HepG2 (cell line): ENCODE results near the gene GORASP2. TPM values are rescaled to one million over a fixed set of nuclear protein-coding genes. Genes with fewer than 3 reads are reported as not detected.

Experiments used
- CHCHD3 ChIP-seq: sonication (generic); formaldehyde crosslinking; IDR thresholded peaks from 2 replicates; pipeline ENCODE4 v1.8.0; 2022; ENCODE audit warnings: mild to moderate bottlenecking, missing genetic modification reagents, moderate library complexity
- CHD4 ChIP-seq: fragments of 200-600 bp; sonication (generic); IDR thresholded peaks from 2 replicates; pipeline ENCODE4 v1.7.0; 2017; ENCODE audit warnings: mild to moderate bottlenecking, low read length, borderline replicate concordance
- DPF2 ChIP-seq: sonication (generic); formaldehyde crosslinking; IDR thresholded peaks from 2 replicates; pipeline ENCODE4 v1.4.0; 2020; ENCODE audit warnings: mild to moderate bottlenecking, low read depth, missing genetic modification reagents, borderline replicate concordance
- ISL2 ChIP-seq: sonication (generic); formaldehyde crosslinking; IDR thresholded peaks from 2 replicates; pipeline ENCODE4 v1.5.0; 2020; ENCODE audit warnings: missing genetic modification reagents
- KAT2B ChIP-seq: fragments of 150-350 bp; IDR thresholded peaks from 2 replicates; pipeline ENCODE4 v1.6.1; 2014; ENCODE audit warnings: low read depth, low read length, borderline replicate concordance
- PRMT3 ChIP-seq: sonication (generic); formaldehyde crosslinking; IDR thresholded peaks from 2 replicates; pipeline ENCODE4 v1.8.1; 2022; ENCODE audit warnings: low read depth, mild to moderate bottlenecking, moderate library complexity, missing genetic modification reagents, borderline replicate concordance
- PTBP1 ChIP-seq: fragments of 200-400 bp; formaldehyde crosslinking; IDR thresholded peaks from 2 replicates; pipeline ENCODE4 v1.6.1; 2018; ENCODE audit warnings: low read length, low read depth; ENCODE audit not compliant: poor library complexity, severe bottlenecking
- RBM39 ChIP-seq: fragments of 200-400 bp; formaldehyde crosslinking; IDR thresholded peaks from one replicate; pipeline ENCODE4 v1.6.1; 2018; ENCODE audit warnings: antibody characterized with exemption, mild to moderate bottlenecking, low read depth, low read length; ENCODE audit not compliant: poor library complexity, severe bottlenecking
- ZNF674 ChIP-seq: sonication (generic); formaldehyde crosslinking; IDR thresholded peaks from 2 replicates; pipeline ENCODE4 v1.5.0; 2020; ENCODE audit warnings: low read depth, mild to moderate bottlenecking, missing genetic modification reagents
- ZNF724P ChIP-seq: sonication (generic); formaldehyde crosslinking; IDR thresholded peaks from 2 replicates; pipeline ENCODE4 v1.8.0; 2022; ENCODE audit warnings: missing genetic modification reagents, borderline replicate concordance
- polyA plus RNA-seq, 8 experiments: library from polyadenylated mRNA; depleted of rRNA in 3 of 8; stranded (reverse) in 7 of 8; unstranded in 1 of 8; fragments of >200 nt; fragmentation: Illumina TruSeq in 4 of 8; extraction: Trizol in 4 of 8; gene quantifications; 2 replicates each; pipeline versions ENCODE4 v1.2.1 to v1.2.3, GENCODE V29; 2011 to 2016; ENCODE audit warnings: low read depth in 4 of 8, missing spikeins in 1 of 8, mixed read lengths in 1 of 8; ENCODE audit not compliant: insufficient read depth in 1 of 8
- total RNA-seq, 5 experiments: library from RNA; depleted of rRNA; stranded (reverse); fragments of >200 nt; fragmentation: Illumina TruSeq; extraction: Trizol; gene quantifications; 2 replicates each; pipeline ENCODE4 v1.2.3, GENCODE V29; 2016; ENCODE audit warnings: low read depth in 1 of 5
- TF ChIP-seq, protein P1 (sequence below): sonication (generic); formaldehyde crosslinking; conservative IDR thresholded peaks from 2 replicates; pipeline ENCODE4 v1.8.0; 2022; ENCODE audit warnings: mild to moderate bottlenecking, moderate library complexity, missing genetic modification reagents
- TF ChIP-seq, protein P2 (sequence below): IDR thresholded peaks from 2 replicates; pipeline ENCODE4 v1.6.1; 2016; ENCODE audit warnings: missing compliant biosample characterization, missing genetic modification reagents, borderline replicate concordance
- TF ChIP-seq, protein P3 (sequence below): sonication (generic); formaldehyde crosslinking; conservative IDR thresholded peaks from 2 replicates; pipeline ENCODE4 v1.4.0; 2020; ENCODE audit warnings: missing genetic modification reagents
- TF ChIP-seq, protein P4 (sequence below): sonication (generic); formaldehyde crosslinking; IDR thresholded peaks from 2 replicates; pipeline ENCODE4 v1.5.1; 2020; ENCODE audit warnings: mild to moderate bottlenecking, missing genetic modification reagents, moderate library complexity
- TF ChIP-seq, protein P5 (sequence below): sonication (generic); formaldehyde crosslinking; conservative IDR thresholded peaks from 2 replicates; pipeline ENCODE4 v1.4.0; 2020; ENCODE audit warnings: mild to moderate bottlenecking, missing genetic modification reagents, moderate library complexity
- TF ChIP-seq, protein P6 (sequence below): sonication (generic); formaldehyde crosslinking; IDR thresholded peaks from 2 replicates; pipeline ENCODE4 v1.4.0; 2020; ENCODE audit warnings: missing genetic modification reagents

Gene GORASP2
- total and polyA plus RNA-seq, 2 of the 13 experiments (the other 11 are each of a cell fraction or from before 2014, with no cell fraction given) = 103 to 239 TPM

DNA sequence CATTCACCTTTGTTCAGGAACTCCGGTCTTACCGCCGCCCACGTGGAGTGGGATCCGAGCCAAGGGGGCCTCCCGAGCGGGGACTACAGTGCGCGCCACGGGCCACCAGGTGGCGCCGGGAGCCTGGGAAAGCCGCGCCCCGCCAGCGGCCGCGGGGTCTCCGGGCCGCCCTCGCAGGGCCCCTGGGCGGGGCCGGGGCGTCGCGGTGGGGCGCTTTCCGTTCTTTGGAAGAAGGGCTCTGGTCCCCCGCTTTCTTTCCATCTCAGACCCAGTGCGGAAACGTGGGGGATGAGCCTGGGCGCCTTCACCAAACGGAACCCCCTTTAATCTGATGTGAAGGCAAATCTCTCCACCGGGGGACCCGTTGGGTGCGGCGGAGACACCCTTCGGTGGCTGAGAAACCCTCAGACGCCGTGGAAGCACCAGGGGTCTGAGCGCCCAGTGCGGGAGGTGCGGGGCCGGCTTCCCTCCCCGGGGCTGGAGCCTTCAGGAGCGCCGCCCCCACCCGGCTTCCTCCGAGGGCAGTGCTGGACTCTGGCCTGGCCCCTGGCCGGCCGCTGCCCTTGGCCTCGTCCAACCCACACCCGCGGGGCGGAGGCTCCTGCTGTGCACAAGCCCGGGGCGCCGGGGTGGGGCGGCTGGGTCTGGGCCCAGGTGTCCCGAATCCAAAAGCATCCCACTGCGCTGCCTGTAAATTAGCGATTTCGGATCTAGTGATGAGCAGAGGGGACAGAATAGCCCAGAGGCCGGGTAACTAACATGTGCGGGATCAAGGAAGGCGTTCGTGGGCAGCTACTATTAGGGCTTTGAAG is 44.6 kb downstream of the GORASP2 start (continued):
- TF ChIP-seq, protein P1, sequence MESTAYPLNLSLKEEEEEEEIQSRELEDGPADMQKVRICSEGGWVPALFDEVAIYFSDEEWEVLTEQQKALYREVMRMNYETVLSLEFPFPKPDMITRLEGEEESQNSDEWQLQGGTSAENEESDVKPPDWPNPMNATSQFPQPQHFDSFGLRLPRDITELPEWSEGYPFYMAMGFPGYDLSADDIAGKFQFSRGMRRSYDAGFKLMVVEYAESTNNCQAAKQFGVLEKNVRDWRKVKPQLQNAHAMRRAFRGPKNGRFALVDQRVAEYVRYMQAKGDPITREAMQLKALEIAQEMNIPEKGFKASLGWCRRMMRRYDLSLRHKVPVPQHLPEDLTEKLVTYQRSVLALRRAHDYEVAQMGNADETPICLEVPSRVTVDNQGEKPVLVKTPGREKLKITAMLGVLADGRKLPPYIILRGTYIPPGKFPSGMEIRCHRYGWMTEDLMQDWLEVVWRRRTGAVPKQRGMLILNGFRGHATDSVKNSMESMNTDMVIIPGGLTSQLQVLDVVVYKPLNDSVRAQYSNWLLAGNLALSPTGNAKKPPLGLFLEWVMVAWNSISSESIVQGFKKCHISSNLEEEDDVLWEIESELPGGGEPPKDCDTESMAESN (CRISPR knock-in tag) = peak; percentile 94
- TF ChIP-seq RBM39 (peak; percentile 85), DPF2 (CRISPR knock-in tag) (0 out of 2 replicates have a peak, but pooled peaks have one; percentile 7), KAT2B (no peak), PRMT3 (no peak), PTBP1 (no peak), ZNF674 (0 out of 2 replicates have a peak, but pooled peaks have one; percentile 67), CHD4 (peak; percentile 76; the same call in 1 of the 2 replicates), CHCHD3 (CRISPR knock-in tag) (peak; percentile 89; the same call in 1 of the 2 replicates), ISL2 (CRISPR knock-in tag) (peak; percentile 13; the same call in 1 of the 2 replicates), ZNF724P (peak; percentile 38; the same call in 1 of the 2 replicates)
- TF ChIP-seq, protein P2, sequence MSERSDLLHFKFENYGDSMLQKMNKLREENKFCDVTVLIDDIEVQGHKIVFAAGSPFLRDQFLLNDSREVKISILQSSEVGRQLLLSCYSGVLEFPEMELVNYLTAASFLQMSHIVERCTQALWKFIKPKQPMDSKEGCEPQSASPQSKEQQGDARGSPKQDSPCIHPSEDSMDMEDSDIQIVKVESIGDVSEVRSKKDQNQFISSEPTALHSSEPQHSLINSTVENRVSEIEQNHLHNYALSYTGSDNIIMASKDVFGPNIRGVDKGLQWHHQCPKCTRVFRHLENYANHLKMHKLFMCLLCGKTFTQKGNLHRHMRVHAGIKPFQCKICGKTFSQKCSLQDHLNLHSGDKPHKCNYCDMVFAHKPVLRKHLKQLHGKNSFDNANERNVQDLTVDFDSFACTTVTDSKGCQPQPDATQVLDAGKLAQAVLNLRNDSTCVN (CRISPR knock-in tag) = no peak
- TF ChIP-seq, protein P3, sequence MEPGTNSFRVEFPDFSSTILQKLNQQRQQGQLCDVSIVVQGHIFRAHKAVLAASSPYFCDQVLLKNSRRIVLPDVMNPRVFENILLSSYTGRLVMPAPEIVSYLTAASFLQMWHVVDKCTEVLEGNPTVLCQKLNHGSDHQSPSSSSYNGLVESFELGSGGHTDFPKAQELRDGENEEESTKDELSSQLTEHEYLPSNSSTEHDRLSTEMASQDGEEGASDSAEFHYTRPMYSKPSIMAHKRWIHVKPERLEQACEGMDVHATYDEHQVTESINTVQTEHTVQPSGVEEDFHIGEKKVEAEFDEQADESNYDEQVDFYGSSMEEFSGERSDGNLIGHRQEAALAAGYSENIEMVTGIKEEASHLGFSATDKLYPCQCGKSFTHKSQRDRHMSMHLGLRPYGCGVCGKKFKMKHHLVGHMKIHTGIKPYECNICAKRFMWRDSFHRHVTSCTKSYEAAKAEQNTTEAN = peak; percentile 64
- TF ChIP-seq, protein P4, sequence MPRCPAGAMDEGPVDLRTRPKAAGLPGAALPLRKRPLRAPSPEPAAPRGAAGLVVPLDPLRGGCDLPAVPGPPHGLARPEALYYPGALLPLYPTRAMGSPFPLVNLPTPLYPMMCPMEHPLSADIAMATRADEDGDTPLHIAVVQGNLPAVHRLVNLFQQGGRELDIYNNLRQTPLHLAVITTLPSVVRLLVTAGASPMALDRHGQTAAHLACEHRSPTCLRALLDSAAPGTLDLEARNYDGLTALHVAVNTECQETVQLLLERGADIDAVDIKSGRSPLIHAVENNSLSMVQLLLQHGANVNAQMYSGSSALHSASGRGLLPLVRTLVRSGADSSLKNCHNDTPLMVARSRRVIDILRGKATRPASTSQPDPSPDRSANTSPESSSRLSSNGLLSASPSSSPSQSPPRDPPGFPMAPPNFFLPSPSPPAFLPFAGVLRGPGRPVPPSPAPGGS (CRISPR knock-in tag) = peak; percentile 63; the same call in 1 of the 2 replicates
- TF ChIP-seq, protein P5, sequence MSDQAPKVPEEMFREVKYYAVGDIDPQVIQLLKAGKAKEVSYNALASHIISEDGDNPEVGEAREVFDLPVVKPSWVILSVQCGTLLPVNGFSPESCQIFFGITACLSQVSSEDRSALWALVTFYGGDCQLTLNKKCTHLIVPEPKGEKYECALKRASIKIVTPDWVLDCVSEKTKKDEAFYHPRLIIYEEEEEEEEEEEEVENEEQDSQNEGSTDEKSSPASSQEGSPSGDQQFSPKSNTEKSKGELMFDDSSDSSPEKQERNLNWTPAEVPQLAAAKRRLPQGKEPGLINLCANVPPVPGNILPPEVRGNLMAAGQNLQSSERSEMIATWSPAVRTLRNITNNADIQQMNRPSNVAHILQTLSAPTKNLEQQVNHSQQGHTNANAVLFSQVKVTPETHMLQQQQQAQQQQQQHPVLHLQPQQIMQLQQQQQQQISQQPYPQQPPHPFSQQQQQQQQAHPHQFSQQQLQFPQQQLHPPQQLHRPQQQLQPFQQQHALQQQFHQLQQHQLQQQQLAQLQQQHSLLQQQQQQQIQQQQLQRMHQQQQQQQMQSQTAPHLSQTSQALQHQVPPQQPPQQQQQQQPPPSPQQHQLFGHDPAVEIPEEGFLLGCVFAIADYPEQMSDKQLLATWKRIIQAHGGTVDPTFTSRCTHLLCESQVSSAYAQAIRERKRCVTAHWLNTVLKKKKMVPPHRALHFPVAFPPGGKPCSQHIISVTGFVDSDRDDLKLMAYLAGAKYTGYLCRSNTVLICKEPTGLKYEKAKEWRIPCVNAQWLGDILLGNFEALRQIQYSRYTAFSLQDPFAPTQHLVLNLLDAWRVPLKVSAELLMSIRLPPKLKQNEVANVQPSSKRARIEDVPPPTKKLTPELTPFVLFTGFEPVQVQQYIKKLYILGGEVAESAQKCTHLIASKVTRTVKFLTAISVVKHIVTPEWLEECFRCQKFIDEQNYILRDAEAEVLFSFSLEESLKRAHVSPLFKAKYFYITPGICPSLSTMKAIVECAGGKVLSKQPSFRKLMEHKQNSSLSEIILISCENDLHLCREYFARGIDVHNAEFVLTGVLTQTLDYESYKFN (CRISPR knock-in tag) = peak; percentile 87
- TF ChIP-seq, protein P6, sequence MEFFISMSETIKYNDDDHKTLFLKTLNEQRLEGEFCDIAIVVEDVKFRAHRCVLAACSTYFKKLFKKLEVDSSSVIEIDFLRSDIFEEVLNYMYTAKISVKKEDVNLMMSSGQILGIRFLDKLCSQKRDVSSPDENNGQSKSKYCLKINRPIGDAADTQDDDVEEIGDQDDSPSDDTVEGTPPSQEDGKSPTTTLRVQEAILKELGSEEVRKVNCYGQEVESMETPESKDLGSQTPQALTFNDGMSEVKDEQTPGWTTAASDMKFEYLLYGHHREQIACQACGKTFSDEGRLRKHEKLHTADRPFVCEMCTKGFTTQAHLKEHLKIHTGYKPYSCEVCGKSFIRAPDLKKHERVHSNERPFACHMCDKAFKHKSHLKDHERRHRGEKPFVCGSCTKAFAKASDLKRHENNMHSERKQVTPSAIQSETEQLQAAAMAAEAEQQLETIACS = peak; percentile 46; the same call in 1 of the 2 replicates
